ENCODE data around the gene ZNF835.

ZNF835 gene

GRCh38 chr19:56663931-56664500, 7.5 kb downstream of the ZNF835 start:
- no peak for DNase-seq (ENCODE audit: low read depth)

- no peak for DNase-seq (ENCODE audit: low read depth)
Measured at GRCh38 chr19:56661248-56661647, 10.3 kb downstream of the ZNF835 start.

DNA sequence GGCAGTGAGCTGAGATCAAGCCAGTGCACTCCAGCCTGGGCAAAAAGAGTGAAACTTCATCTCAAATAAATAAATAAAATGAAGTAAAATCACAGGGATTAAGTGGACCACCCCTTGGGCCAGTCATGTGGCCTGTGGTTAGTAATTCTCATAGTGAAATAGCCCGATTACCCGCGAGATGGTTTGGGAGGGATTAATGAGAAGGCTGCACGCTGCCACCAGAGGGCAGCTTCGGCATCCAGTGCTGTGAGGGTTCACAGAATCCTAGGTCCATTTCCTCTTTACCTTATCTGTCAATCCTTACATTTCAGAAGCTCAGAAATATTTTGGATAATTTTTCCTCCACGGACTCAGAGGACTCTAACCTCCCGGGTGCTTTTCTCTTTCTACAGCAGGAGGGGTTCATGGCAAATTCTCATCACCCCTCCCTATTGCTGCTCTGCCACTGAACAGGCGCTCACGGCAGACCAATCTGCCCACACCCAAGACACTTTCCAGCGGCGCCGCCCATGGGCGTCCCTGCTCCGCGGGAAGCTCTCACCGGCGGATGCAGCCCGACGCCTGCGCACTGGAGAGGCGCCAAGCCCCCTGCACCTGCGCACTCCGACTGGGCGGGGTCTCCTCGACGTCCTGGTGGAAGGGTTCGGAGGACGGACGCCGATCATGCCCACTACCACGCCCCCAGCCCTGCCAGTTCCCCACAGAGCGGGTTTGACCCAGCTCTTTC, 11.0 kb downstream of the ZNF835 start:
- DNase-seq (ENCODE audit: low read depth): no peak

GRCh38 chr19:56654151-56654550, 17.4 kb downstream of the ZNF835 start:
- no peak for DNase-seq (ENCODE audit: low read depth)

DNA sequence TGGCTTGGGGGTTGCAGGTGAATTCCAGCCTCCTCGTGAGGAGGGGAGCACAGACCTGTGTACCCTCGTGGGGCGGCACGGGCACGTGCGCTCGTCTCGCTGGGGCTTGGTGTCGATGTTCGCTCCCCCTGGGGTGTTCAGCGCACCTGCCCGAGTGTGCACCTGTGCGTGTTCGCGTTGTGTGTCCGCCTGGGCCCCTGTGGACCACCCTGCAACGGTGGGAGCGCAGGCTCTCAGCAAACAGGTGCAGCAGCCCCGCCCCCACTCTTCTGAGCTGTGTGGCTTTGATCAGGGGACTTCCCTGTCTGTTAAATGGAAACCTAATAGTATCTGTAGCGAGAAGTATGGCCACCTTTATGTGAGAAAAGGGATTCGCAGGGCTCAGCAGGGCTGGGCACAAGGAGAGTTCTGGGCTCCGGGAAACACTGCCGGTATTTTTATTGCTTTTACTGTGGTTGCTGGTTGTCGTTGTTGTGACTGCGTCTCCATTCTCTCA, 28.0 kb downstream of the ZNF835 start:
- DNase-seq (ENCODE audit: low read depth): no peak

DNA sequence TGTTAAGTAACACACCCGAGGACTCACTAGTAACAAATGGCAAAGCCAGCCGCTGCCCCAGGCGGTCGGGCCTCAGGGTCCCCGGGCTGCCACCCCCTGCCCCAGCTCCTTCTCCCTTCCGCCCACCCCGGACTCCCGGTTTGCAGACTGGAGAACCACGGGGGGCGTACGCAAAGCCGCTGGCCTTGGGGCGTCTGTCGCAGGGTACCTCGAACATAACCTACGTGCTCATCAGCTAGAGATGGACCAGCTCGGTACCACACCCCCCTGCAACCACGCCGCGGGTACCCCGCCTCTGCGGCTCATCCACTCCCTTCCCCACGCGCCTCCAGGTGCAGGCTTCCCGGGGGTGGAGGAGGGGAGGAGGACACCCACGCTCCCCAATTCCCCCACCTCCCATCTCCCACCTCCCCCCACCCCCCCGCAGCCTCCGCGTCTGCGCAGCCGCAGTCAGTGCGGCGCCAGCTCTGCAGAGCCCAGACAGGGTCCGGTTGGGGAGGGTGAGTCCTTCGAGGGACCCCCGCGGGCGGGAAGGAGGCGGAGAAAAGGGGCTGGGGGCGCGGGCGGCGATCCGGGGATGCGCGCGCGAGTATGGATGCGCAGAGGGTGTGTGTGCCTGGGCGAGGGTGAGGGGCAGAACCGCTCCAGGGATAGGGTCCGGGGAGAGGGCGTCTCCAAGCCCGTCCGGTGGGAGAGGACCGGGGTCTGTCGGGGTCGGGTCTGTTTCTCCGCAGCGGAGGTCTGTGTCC, 28.7 kb downstream of the ZNF835 start, which contains the start of gene SMIM17:
TSS of gene SMIM17 (plus strand) at position 449 of the 749 bp plus-strand sequence. CDS start 2,509 bp downstream, outside the sequence.
- no peak for DNase-seq (ENCODE audit: low read depth)

- DNase-seq (ENCODE audit: low read depth): no peak
Measured at GRCh38 chr19:56639217-56639616, 32.3 kb downstream of the ZNF835 start.

- DNase-seq (ENCODE audit: low read depth): no peak
Measured at GRCh38 chr19:56637976-56638555, 33.5 kb downstream of the ZNF835 start.

GRCh38 chr19:56633021-56633420, 38.5 kb downstream of the ZNF835 start:
- no peak for DNase-seq (ENCODE audit: low read depth)

DNA sequence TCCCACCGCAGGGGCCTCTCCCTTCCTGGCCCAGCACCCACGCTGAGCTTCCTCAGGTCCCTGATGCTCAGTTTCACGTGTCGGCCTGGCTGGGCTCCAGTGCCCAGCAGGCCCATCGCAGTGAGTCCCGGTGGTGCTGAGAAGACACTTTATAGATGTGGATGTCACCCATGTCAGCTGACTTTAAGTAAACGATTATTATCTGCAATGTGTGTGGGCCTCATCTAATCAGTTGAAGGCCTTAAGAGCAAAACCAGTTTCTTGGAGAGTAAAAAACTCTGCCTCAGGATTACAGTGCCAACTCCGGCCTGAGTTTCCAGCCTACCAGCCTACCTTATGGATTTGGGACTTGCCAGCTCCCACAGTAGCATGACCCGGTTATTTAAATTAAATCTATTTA, 45.8 kb downstream of the ZNF835 start:
- DNase-seq (ENCODE audit: low read depth): no peak

DNA sequence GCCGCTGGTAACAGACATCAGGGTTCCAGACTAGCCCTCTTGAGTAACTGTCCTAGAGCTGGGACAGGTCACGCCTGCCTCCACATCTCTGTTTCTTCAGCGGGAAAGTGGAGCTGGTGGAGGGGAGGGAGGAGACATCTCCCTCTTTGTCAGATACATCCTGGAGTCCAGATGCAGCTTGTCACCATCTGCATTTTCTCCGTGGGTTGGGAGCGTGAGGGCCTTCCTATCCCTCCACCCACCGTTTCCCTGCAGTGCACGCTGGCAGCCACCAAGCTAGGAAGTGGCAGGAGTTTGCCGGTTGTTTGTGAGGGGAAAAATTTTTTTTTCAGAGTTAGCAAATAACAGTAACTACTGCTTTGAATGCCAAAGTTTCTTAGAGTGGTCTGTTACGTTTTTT, 48.6 kb downstream of the ZNF835 start:
- DNase-seq (ENCODE audit: low read depth): no peak

DNA sequence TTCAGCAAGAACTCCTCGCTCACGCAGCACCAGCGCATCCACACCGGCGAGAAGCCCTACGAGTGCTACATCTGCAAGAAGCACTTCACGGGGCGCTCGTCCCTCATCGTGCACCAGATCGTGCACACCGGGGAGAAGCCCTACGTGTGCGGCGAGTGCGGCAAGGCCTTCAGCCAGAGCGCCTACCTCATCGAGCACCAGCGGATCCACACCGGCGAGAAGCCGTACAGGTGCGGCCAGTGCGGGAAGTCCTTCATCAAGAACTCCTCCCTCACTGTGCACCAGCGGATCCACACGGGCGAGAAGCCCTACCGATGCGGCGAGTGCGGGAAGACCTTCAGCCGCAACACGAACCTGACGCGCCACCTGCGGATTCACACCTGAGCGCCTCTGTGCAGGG, 49.2 kb downstream of the ZNF835 start:
- no peak for DNase-seq (ENCODE audit: low read depth)

DNA sequence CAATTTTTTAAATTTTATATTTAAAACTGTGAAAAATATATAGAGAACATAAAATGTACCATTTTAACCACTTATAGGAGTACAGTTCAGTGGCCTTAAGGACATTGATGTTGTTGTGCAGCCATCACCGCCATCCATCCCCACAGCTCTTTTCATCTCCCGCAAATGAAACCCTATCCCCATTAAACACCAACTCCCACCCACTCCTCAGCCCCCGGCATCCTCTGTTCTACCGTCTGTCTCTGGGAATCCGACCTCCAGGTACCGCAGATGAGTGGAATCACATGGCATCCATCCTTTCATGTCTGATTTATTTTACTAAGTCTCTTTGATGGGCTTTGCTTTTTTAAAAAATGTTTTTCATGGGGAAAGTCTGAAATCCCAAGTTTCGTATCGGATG, 52.4 kb downstream of the ZNF835 start:
- DNase-seq (ENCODE audit: low read depth): no peak

DNA sequence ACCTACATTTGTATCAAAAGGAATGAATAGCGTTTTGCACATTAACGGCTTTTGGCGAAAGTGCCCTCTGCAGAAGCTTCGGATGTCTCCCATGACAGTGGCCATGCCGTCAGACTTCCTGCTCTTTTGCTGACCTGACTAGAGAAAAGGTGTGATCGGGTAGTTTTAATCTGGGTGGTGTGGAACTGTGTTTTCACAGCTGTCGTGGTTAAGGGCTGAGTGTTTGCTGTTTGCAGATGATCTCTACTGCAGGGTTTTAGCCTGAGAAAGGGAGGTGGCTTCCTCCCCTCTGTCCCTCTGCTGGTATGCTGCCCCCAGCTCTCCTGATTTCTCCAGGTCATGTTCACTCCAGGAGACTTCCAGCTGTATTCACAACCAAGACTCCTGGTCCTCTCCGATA, 54.0 kb downstream of the ZNF835 start:
- DNase-seq (ENCODE audit: low read depth): no peak

- no peak for DNase-seq (ENCODE audit: low read depth)
Measured at GRCh38 chr19:56613639-56614038, 57.9 kb downstream of the ZNF835 start.

- no peak for DNase-seq (ENCODE audit: low read depth)
Measured at GRCh38 chr19:56612737-56613136, 58.8 kb downstream of the ZNF835 start.

Measured in T follicular helper cell (primary cell).